Smooth muscle cell (in vitro differentiated cells): ENCODE data around the gene LYAR. TPM values are rescaled to one million over a fixed set of nuclear protein-coding genes. Genes with fewer than 3 reads are reported as not detected.

Experiments used
- DNase-seq: peaks from one replicate; lab custom pipeline; 2025; ENCODE audit not compliant: unreplicated experiment; lab: John Stamatoyannopoulos, UW
- H2AFZ ChIP-seq: fragments of 200-600 bp; sonication (generic); 2 replicates; pipeline ENCODE4 v1.6.0; 2016; ENCODE audit warnings: antibody characterized with exemption, low read depth, mild to moderate bottlenecking
- H3F3A ChIP-seq: fragments of 200-600 bp; sonication (generic); 2 replicates; pipeline ENCODE4 v1.6.0; 2017; ENCODE audit warnings: antibody characterized with exemption, low read depth
- H3K27ac ChIP-seq: fragments of 200-600 bp; sonication (generic); 2 replicates; pipeline ENCODE4 v1.5.1; 2016; ENCODE audit warnings: low read depth, mild to moderate bottlenecking
- H3K27me3 ChIP-seq: fragments of 200-600 bp; sonication (generic); 2 replicates; pipeline ENCODE4 v1.6.1; 2016; ENCODE audit warnings: low read depth, mild to moderate bottlenecking
- H3K36me3 ChIP-seq: fragments of 200-600 bp; sonication (generic); 2 replicates; pipeline ENCODE4 v1.5.1; 2016; ENCODE audit warnings: low read depth
- H3K4me1 ChIP-seq: fragments of 200-600 bp; sonication (generic); 2 replicates; pipeline ENCODE4 v1.5.1; 2016; ENCODE audit warnings: low read depth
- H3K4me2 ChIP-seq: fragments of 200-600 bp; sonication (generic); 2 replicates; pipeline ENCODE4 v1.6.0; 2016; ENCODE audit warnings: mild to moderate bottlenecking
- H3K4me3 ChIP-seq: fragments of 200-600 bp; sonication (generic); 2 replicates; pipeline ENCODE4 v1.5.1; 2016; ENCODE audit warnings: mild to moderate bottlenecking
- H3K79me2 ChIP-seq: fragments of 200-600 bp; sonication (generic); 2 replicates; pipeline ENCODE4 v1.6.0; 2016; ENCODE audit warnings: low read depth, mild to moderate bottlenecking
- H3K9ac ChIP-seq: fragments of 200-600 bp; sonication (generic); 2 replicates; pipeline ENCODE4 v1.6.0; 2016; ENCODE audit warnings: low read depth
- H3K9me3 ChIP-seq: fragments of 200-600 bp; sonication (generic); replicated peaks from 2 replicates; pipeline ENCODE4 v1.5.1; 2016; ENCODE audit warnings: low read depth
- H4K20me1 ChIP-seq: fragments of 200-600 bp; sonication (generic); 2 replicates; pipeline ENCODE4 v1.6.0; 2016; ENCODE audit warnings: low read depth
- WGBS: methylation state at CpG from one replicate; pipeline ENCODE4 v1.1.7; 2016; ENCODE audit warnings: low lambda C conversion rate; 5-methylcytosine and 5-hydroxymethylcytosine counted together
- polyA plus RNA-seq: library from polyadenylated mRNA; unstranded; fragments of >200 nt; fragmentation: Nextera tagmentation; extraction: Ambion mirVana; gene quantifications from 2 replicates; pipeline ENCODE4 v1.2.1, GENCODE V29; 2016
- total RNA-seq: library from RNA; depleted of rRNA; stranded (reverse); fragments of >200 nt; gene quantifications from 2 replicates; pipeline ENCODE4 v1.2.3, GENCODE V29; 2014
- TF ChIP-seq, protein P1 (sequence below): fragments of 200-600 bp; sonication (generic); IDR thresholded peaks from 2 replicates; pipeline ENCODE4 v1.5.1; 2017; ENCODE audit warnings: borderline replicate concordance, mild to moderate bottlenecking, antibody characterized with exemption; ENCODE audit not compliant: insufficient read depth, poor library complexity, severe bottlenecking

Gene LYAR
- total and polyA plus RNA-seq, 2 experiments from 2014 or later, result 8.1 to 12.5 TPM

DNA sequence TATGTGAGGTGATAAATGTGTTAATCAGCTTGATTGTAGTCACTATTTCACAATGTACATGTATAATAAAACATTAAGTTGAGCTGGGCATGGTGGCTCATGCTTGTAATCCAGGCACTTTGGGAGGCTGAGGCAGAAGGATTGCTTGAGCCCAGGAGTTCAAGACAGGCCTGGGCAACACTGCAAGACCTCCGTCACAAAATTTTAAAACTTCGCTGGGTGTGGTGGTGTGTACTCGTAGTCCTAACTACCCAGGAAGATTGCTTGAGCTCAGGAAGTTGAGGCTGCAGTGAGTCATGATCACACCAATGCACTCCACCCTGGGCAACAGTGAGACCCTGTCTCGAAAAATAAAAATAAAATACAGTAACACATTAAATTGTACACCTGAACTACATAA is 20.1 kb downstream of the LYAR start:
- Histone ChIP-seq H2AFZ (no peak overlapping the region), H3K9ac (no peak overlapping the region), H3F3A (no peaks in the 10 kb centered on the region), H3K9me3 (no peaks in the 10 kb centered on the region), H3K27ac (no peak overlapping the region), H3K79me2 (no peaks in the 10 kb centered on the region), H3K4me3 (no peak overlapping the region), H3K36me3 (peaks cover 7% of the 10 kb centered on the region), H4K20me1 (no peaks in the 10 kb centered on the region), H3K4me2 (no peak overlapping the region), H3K27me3 (no peaks in the 10 kb centered on the region), H3K4me1 (no peaks in the 10 kb centered on the region)
- DNase-seq, result no peak
- TF ChIP-seq, protein P1, sequence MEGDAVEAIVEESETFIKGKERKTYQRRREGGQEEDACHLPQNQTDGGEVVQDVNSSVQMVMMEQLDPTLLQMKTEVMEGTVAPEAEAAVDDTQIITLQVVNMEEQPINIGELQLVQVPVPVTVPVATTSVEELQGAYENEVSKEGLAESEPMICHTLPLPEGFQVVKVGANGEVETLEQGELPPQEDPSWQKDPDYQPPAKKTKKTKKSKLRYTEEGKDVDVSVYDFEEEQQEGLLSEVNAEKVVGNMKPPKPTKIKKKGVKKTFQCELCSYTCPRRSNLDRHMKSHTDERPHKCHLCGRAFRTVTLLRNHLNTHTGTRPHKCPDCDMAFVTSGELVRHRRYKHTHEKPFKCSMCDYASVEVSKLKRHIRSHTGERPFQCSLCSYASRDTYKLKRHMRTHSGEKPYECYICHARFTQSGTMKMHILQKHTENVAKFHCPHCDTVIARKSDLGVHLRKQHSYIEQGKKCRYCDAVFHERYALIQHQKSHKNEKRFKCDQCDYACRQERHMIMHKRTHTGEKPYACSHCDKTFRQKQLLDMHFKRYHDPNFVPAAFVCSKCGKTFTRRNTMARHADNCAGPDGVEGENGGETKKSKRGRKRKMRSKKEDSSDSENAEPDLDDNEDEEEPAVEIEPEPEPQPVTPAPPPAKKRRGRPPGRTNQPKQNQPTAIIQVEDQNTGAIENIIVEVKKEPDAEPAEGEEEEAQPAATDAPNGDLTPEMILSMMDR, result no peak
- 89% methylated on average over 4 of the region's 4 CpGs for WGBS

DNA sequence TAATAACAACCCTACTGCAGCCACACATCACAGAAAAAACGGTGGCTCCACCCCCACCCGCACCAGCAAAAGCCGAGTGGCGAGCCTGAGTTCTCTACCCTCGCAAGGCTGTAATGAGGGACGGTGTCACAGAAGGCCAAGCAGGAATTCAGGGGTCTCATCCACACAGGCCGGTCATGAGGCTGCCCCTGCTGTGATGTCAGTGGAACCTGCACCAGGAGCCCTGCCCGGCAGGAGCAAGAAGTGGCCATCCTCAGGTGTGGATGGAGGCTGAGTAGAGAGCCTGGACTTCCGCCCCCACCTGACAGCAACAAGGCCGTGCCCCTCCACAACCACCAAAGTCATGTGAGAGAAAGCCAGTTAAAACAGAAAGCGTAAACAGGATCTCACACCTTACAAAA is 20.6 kb downstream of the LYAR start:
- no peaks in the 10 kb centered on the region for H3K27me3 ChIP-seq
- 96% methylated on average over 11 of the region's 11 CpGs for WGBS

DNA sequence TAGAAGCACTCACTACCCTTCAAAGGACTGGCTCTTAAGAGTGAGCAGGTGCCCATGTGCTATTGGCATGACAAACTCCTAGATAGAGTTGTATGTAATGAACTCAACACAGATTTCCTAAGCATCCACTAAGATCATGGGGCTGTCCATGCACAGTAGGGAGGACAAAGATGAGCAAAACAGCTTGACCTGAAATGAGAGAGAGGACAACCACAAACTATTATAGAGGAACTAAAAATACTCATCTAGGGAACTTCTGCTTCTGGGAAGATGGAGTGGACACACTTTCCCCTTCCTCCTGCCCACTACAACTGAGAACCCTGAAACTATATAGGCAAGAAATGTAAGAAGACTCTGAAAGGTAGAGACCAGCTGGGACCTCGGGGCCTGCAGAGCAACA is 21.2 kb downstream of the LYAR start:
- Histone ChIP-seq H3K4me2 (no peak overlapping the region), H3K9me3 (no peaks in the 10 kb centered on the region), H2AFZ (no peak overlapping the region), H3K4me1 (no peaks in the 10 kb centered on the region), H3K27ac (no peak overlapping the region), H3K27me3 (no peaks in the 10 kb centered on the region), H3K79me2 (no peaks in the 10 kb centered on the region), H3K4me3 (no peak overlapping the region), H3F3A (no peaks in the 10 kb centered on the region), H3K36me3 (no peaks in the 10 kb centered on the region), H4K20me1 (no peaks in the 10 kb centered on the region), H3K9ac (no peak overlapping the region)
- whole genome bisulfite sequencing, result 95% methylated on average over 1 of the region's 1 CpG
- no peak for DNase-seq
- TF ChIP-seq, protein P1, result no peak

More for the DNA sequence above, 20.6 kb downstream of the LYAR start:
- no peak overlapping the region for H2AFZ ChIP-seq
- no peak for DNase-seq
- H4K20me1 ChIP-seq, result no peaks in the 10 kb centered on the region
- no peak overlapping the region for H3K4me3 ChIP-seq
- no peaks in the 10 kb centered on the region for H3K79me2 ChIP-seq
- TF ChIP-seq, protein P1, result no peak
- peaks cover 2% of the 10 kb centered on the region for H3K36me3 ChIP-seq
- H3F3A ChIP-seq, result no peaks in the 10 kb centered on the region
- no peak overlapping the region for H3K4me2 ChIP-seq
- H3K27ac ChIP-seq, result no peak overlapping the region
- no peak overlapping the region for H3K9ac ChIP-seq
- H3K9me3 ChIP-seq, result no peaks in the 10 kb centered on the region
- no peaks in the 10 kb centered on the region for H3K4me1 ChIP-seq

DNA sequence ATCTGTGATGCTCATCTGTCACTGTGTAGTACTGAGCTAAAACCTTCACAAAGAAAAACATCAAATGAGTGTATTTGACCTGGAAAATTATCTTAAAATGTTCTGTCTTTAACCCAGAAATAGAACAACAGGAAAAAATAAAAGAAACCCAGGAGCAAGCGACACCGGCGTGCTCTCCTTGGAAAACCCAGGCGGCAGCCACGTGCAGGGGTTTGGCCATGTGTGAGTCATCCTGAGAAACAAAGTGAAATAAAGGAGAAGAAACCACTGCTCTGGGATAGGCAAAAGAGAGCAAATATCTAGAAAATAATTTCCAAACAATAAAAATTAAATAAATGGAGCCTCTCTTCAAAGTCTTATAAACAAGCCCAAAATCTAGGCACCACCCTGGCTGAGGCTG is 22.0 kb downstream of the LYAR start:
- no peaks in the 10 kb centered on the region for H3K9me3 ChIP-seq
- H3K4me1 ChIP-seq, result no peaks in the 10 kb centered on the region
- no peak overlapping the region for H3K27ac ChIP-seq
- H3F3A ChIP-seq, result no peaks in the 10 kb centered on the region
- no peaks in the 10 kb centered on the region for H3K27me3 ChIP-seq
- H3K4me3 ChIP-seq, result no peak overlapping the region
- TF ChIP-seq, protein P1, result no peak
- H3K79me2 ChIP-seq, result no peaks in the 10 kb centered on the region
- no peak overlapping the region for H3K4me2 ChIP-seq
- no peaks in the 10 kb centered on the region for H4K20me1 ChIP-seq
- no peak for DNase-seq
- H2AFZ ChIP-seq, result no peak overlapping the region
- H3K9ac ChIP-seq, result no peak overlapping the region
- 86% methylated on average over 5 of the region's 5 CpGs for WGBS
- no peaks in the 10 kb centered on the region for H3K36me3 ChIP-seq
